ENCODE measurements around the gene ANKRD33B. TPM values are rescaled to one million over a fixed set of nuclear protein-coding genes. Genes with fewer than 3 reads are reported as not detected.

The ANKRD33B gene
- total RNA-seq, 1 donor from 2014 or later: 0.84 TPM

DNA sequence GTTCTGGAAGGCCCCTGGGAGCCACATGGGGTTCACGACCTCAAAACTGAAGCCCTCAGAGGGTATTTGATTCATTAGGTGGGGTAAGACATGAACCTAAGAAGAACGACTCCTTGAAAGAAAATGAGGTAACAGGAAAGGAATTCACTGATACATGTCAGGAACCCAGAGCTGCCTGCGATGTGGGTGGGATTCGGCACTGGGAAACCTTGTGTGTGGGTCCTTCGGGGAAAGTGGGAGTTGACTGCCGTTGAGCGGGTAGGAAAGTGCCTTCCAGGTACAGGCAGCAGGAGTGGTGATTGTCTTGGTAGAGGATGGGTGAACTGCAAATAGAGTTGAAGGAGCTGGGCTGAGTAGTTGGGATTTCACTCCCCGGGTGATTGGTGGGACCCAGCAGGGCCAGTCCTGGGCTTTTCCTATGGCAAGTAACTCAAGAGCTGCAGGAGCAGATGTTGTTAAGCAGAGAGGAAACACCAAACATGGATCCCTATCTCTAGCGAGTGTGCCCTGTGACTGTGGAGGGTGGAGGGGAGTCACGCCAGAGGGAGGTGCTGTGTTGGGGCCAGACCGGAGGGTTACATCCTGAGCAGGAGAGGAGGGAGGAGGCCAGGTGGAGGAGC, 30.8 kb downstream of the ANKRD33B start:
- Mint-ChIP-seq H3K27me3 (ENCODE audit: low read depth) (peaks cover 65% of the 10 kb centered on the region), H3K4me3 (no peak overlapping the region), H3K27ac (ENCODE audit: unreplicated experiment) (no peak overlapping the region), H3K36me3 (ENCODE audit: low read depth) (no peaks in the 10 kb centered on the region), H3K4me1 (peaks cover 16% of the 10 kb centered on the region), H3K9me3 (peaks cover 2% of the 10 kb centered on the region)
- no peak for DNase-seq (ENCODE audit: low read depth, low spot score)
- TF ChIP-seq CTCF (conservative IDR thresholded peaks at IDR 0.05): no peak

GRCh38 chr5:10595293-10595671, 31.4 kb downstream of the ANKRD33B start:
- H3K27ac Mint-ChIP-seq (ENCODE audit: unreplicated experiment): no peak overlapping the region
- peaks cover 66% of the 10 kb centered on the region for H3K27me3 Mint-ChIP-seq (ENCODE audit: low read depth)
- H3K4me3 Mint-ChIP-seq: no peak overlapping the region
- no peak for DNase-seq (ENCODE audit: low read depth, low spot score)
- H3K36me3 Mint-ChIP-seq (ENCODE audit: low read depth): no peaks in the 10 kb centered on the region
- TF ChIP-seq CTCF (conservative IDR thresholded peaks at IDR 0.05): no peak
- H3K9me3 Mint-ChIP-seq: peaks cover 2% of the 10 kb centered on the region
- H3K4me1 Mint-ChIP-seq: peaks cover 12% of the 10 kb centered on the region

GRCh38 chr5:10595672-10596309, 31.9 kb downstream of the ANKRD33B start:
- Mint-ChIP-seq H3K36me3 (ENCODE audit: low read depth) (no peaks in the 10 kb centered on the region), H3K4me1 (peaks cover 6% of the 10 kb centered on the region), H3K27ac (ENCODE audit: unreplicated experiment) (no peak overlapping the region), H3K4me3 (no peak overlapping the region), H3K9me3 (peaks cover 2% of the 10 kb centered on the region), H3K27me3 (ENCODE audit: low read depth) (peaks cover 64% of the 10 kb centered on the region)
- no peak for DNase-seq (ENCODE audit: low read depth, low spot score)
- TF ChIP-seq CTCF (conservative IDR thresholded peaks at IDR 0.05): no peak

- Mint-ChIP-seq H3K4me3 (no peak overlapping the region), H3K27me3 (ENCODE audit: low read depth) (peaks cover 67% of the 10 kb centered on the region), H3K4me1 (peaks cover 1% of the 10 kb centered on the region), H3K9me3 (peaks cover 2% of the 10 kb centered on the region), H3K36me3 (ENCODE audit: low read depth) (no peaks in the 10 kb centered on the region), H3K27ac (ENCODE audit: unreplicated experiment) (no peak overlapping the region)
- no peak for TF ChIP-seq CTCF (conservative IDR thresholded peaks at IDR 0.05)
- no peak for DNase-seq (ENCODE audit: low read depth, low spot score)
Observed at GRCh38 chr5:10596310-10596703, 32.4 kb downstream of the ANKRD33B start.

DNA sequence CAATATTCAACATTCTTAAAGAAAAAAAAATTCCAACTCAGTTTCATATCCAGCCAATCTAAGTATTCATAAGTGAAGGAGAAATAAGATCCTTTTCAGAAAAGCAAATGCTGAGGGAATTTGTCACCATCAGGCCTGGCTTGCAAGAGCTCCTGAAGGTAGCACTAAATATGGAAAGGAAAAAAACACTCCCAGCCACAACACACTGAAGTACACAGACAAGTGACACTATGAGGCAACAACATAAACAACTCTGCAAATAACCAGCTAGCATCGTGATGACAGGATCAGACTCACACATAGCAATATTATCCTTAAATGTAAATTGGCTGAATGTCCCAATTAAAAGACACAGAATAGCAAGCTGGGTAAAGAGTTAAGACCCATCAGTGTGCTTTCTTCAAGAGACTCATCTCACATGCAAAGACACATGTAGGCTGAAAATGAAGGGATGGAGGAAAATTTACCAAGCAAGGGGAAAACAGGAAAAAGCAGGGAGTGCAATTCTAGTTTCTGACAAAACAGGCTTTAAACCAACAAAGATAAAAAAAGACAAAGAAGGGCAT, 33.1 kb downstream of the ANKRD33B start:
- Mint-ChIP-seq H3K4me1 (no peaks in the 10 kb centered on the region), H3K27me3 (ENCODE audit: low read depth) (peaks cover 74% of the 10 kb centered on the region), H3K9me3 (peaks cover 2% of the 10 kb centered on the region), H3K36me3 (ENCODE audit: low read depth) (no peaks in the 10 kb centered on the region), H3K27ac (ENCODE audit: unreplicated experiment) (no peak overlapping the region), H3K4me3 (no peak overlapping the region)
- TF ChIP-seq CTCF (conservative IDR thresholded peaks at IDR 0.05): no peak
- no peak for DNase-seq (ENCODE audit: low read depth, low spot score)

Measured in neural crest cell (in vitro differentiated cells).